HL-60 (cell line): Measurements from ENCODE around the gene CCDC197.

Experiments
- CTCF ChIP-seq: IDR thresholded peaks from one replicate; pipeline ENCODE4 v1.5.1; 2011; ENCODE audit warnings: low read length, control low read depth, inconsistent platforms; ENCODE audit not compliant: insufficient read depth
- REST ChIP-seq: IDR thresholded peaks from 2 replicates; pipeline ENCODE4 v1.6.1; 2012; ENCODE audit warnings: low read depth; ENCODE audit not compliant: insufficient replicate concordance

GRCh38 chr14:94026173-94026888, 29.2 kb downstream of the CCDC197 start, which contains the start of gene OTUB2:
- TF ChIP-seq CTCF: no peak
- TF ChIP-seq REST: no peak
